H54 (cell line): ENCODE results near the gene MYPN.
"Not testable (repeated sequence)": the region's sequence is repeated elsewhere in the genome, so short reads cannot be mapped to it uniquely, and the experiment has no call there.

ENCODE experiments used
- DNase-seq: peaks from one replicate; pipeline ENCODE4 v3.0.0; 2011; ENCODE audit warnings: low spot score, mixed read lengths; ENCODE audit not compliant: insufficient read length
- FAIRE-seq: peaks from 3 replicates; lab custom pipeline; 2011; peaks lifted over from hg19 to GRCh38; lab: Jason Lieb, UNC
- POLR2A ChIP-seq: IDR thresholded peaks from 2 replicates; pipeline ENCODE4 v1.6.1; 2011; ENCODE audit warnings: low read depth, mild to moderate bottlenecking, low read length

Gene MYPN

DNA sequence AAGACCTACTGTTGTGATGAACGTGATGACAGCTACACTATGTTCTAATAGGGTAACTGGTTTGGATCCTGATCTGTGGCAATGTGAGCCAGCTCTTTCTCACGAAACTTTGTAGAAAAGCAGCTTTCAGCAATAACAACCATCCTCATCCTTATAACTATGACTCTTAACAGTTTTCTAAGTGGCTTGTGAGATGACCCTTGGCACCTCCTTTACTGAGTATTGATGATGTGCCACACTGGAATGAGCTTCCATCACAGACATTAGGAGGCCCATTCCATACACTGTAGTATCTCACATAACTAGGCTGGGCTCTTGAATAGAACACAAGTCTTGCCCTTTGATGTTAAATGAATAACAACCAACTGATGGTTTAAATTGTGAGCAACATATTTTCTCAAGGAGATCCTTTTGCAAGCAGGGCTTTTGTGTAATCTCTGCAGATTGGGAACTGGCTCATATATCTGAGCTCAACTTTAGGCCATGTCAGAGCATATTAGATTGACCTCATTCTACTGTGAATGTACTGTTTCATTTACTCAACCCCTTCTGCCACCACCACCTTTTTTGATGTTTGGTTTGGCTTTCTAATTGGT lies 46.4 kb downstream of the MYPN start:
- no peak for TF ChIP-seq POLR2A
- no peak for DNase-seq
- peak; percentile 58 for FAIRE-seq

DNA sequence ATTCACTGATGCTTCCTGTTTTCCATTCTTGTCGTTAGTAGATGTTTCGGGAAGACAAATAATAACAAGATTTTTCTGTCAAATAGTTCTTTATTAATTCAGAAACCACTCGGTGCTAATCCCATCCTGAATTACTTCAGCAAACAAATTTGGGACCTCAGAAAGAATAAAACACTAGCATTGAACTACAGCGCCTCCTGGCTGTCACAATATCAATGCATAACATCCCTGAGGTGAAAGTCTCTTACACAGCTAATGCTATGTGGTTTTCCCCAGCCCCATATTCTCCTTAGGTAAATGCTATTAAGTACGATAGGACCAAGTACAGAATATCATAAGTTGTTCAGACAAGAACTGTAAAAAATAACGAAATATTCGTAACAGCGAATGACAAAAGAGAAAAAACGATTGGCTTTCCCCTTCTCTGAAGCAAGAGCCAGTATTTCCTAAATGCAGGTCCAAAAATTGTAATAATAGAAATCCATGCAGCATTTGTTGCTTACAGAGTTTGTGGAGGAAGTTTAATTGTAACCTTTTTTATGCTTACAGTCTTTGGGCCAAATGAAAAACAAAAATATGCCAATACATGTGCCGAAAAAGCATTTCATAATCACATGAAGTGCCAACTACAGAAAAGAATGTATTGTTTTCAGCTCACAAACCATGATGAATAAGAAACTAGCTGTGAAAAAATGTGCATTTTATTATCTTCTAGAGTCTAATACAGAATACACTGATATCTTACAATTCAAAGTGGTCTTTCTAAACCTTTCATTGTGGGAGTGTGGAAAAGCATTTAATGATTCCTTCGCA lies 47.3 kb downstream of the MYPN start:
- DNase-seq: peak; percentile 17
- FAIRE-seq: peak; percentile 67
- TF ChIP-seq POLR2A: no peak

GRCh38 chr10:68157522-68157921 lies 48.2 kb downstream of the MYPN start:
- DNase-seq, FAIRE-seq: not testable (repeated sequence)

GRCh38 chr10:68158031-68158430 lies 48.7 kb downstream of the MYPN start:
- FAIRE-seq (no peak), DNase-seq (no peak)
- no peak for TF ChIP-seq POLR2A

DNA sequence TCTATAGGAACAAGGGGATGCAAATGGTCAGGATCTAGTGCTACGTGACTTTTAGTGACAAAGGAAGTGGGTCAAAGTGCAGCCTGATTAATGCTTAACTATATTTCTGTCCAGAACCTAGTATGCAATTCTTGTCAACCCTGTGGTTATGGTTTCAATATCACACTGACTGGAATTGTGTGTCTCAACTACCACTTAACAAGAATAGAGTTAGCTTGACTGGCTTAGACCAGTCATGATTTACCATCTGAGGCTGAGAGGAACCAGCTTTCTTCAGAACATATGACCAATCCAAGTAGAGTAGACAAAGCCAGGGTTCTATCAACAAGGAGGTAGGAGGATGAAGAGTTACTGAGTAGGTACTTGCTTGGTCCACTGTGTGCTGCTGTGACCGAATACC lies 54.4 kb downstream of the MYPN start:
- FAIRE-seq (no peak), DNase-seq (no peak)
- no peak for TF ChIP-seq POLR2A

- no peak for TF ChIP-seq POLR2A
- DNase-seq (no peak), FAIRE-seq (no peak)
Measured at GRCh38 chr10:68165643-68166042, 56.4 kb downstream of the MYPN start.

DNA sequence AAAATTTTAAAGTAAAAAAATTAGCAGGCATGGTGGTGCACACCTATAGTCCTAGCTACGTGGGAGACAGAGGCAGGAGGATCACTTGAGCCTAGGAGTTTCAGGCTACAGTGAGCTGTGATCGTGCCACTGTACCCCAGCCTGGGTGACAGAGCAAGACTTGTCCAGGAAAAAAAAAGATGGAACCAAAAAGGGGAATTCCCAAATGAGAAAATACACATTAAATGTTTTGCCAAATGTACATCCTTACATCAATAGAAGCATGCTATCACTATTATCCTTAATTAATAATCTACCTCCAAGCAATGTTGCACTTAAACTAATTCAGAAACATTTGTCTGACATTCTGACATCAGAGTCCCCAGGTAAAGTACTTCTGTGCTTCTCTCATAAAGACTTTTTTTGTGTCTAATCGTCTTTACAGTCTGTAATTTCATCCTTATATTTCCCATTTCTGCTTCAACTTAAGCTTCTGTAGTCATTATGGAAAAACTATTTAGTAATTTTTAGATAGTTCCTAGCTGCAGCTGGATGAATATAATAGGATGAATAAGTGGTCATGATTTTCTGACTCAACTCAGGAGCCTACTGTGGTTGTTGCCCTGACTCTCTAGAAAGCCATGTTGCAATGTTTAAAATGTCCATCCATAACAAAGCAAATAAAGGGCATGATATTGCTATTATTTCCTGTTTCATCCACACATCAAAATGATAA lies 57.7 kb downstream of the MYPN start:
- DNase-seq (no peak), FAIRE-seq (no peak)
- TF ChIP-seq POLR2A: no peak

DNA sequence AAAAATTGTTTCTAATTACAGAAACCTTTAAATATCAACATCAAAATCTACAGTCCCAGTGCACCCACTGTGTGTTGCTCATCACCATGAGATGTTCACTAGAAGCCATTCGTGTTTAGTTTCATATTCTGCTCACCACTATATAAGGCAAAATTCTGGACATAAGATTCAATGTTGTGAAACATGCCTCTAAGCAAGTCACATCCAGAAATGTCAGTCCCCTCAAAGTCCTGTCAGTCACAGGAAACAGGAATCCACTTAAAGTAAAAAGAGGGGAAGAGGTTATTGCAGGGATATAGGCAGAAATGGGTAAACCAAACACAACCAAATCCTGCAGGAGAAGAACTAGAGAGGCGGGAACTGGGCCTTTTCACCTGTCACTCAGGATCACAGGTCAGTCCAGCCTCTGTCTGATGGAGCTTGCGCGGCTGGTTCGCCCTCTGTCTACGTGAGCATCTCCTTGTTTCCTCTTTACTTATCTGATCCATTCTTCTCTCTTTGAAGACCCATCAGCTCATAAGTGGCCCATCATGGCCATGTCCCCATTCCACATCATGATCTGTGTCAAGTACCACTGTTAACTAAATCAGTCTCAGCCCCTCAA lies 58.4 kb downstream of the MYPN start:
- TF ChIP-seq POLR2A: no peak
- DNase-seq: no peak
- peak; percentile 20 for FAIRE-seq

DNA sequence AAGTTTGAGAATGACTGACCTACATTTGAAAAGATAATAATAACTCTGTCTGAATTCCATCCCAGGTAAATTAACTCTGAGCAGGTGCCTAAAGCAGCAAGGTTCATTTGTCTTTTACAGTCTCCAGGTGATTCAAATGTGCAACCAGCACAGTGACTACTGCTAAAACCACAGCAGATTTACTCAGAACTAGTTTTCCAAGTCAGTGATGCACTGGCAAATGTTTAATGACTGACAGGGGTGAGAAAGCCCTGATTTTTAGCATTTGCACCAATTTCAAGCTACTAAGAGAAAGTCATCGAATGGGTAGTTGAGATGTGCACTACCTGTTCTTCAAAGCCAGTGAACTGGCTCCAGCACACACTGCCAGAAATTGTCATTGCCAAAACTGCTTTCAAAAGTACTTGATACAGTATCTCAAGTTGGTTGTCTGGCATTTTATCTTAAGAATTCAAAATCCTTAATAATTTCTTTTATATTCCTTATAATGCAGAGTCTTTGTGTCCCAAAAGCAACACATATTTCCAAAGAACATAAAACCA lies 62.3 kb downstream of the MYPN start:
- no peak for TF ChIP-seq POLR2A
- no peak for DNase-seq
- FAIRE-seq: no peak

DNA sequence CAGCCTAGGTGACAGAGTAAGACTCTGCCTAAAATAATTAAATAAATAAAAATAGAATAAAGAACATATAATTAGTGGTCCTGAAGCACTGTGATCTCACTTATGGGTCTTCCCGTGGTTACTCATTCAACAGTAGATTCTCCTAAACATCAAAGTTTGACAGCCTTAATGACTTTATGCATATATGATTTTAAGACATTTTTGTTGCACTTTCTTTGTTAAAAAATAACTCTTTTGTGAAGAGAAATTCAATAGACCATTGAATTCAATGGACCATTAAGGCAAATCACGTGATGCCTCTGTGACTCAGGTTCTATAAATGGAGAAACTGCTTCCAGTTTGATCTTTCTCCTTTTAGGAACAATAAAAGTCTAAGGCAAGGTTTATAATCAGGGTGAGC lies 63.0 kb downstream of the MYPN start:
- no peak for DNase-seq
- no peak for FAIRE-seq
- no peak for TF ChIP-seq POLR2A

DNA sequence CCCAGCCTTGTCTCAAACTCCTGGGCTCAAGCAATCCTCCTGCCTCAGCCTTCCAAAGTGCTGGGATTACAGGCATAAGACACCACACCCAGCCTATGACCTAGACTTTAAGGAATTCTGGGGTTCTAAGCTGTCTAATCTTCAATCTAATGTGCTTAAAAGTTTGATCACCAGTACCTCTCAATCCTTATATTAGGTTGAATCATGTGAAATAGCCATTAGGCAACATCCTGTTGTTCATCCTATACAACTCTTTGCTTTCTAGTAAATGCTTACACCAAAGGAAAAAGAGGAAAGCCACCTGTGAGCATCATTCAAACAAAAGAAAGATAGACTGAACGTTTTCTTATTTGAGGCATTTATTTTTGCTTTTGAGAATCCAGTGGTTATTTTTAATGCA lies 66.7 kb downstream of the MYPN start:
- no peak for DNase-seq
- FAIRE-seq: peak; percentile 65
- TF ChIP-seq POLR2A: no peak

- FAIRE-seq: peak; percentile 38
- DNase-seq: no peak
- TF ChIP-seq POLR2A: no peak
Measured at GRCh38 chr10:68176797-68177196, 67.5 kb downstream of the MYPN start.

- no peak for DNase-seq
- no peak for TF ChIP-seq POLR2A
- no peak for FAIRE-seq
Measured at GRCh38 chr10:68178592-68178991, 69.3 kb downstream of the MYPN start.

- peak; percentile 60 for FAIRE-seq
- no peak for TF ChIP-seq POLR2A
Measured at GRCh38 chr10:68179016-68179415, 69.7 kb downstream of the MYPN start.

More at GRCh38 chr10:68179016-68179415, 69.7 kb downstream of the MYPN start:
- DNase-seq: no peak
